Nephron progenitor cell (in vitro differentiated cells): ENCODE data around the gene ZHX3.

ENCODE experiments used
- DNase-seq: peaks from one replicate; pipeline ENCODE4 v3.0.0; 2021
- H3K27ac Mint-ChIP-seq: 2 replicates; pipeline ENCODE4 v1.8.0; 2021; ENCODE audit warnings: mild to moderate bottlenecking, moderate library complexity, mixed read lengths
- H3K27me3 Mint-ChIP-seq: 2 replicates; pipeline ENCODE4 v1.8.0; 2021; ENCODE audit warnings: mild to moderate bottlenecking, low read depth, mixed read lengths; ENCODE audit not compliant: poor library complexity
- H3K36me3 Mint-ChIP-seq: 2 replicates; pipeline ENCODE4 v1.8.0; 2021; ENCODE audit warnings: low read depth, mixed read lengths
- H3K4me1 Mint-ChIP-seq: 2 replicates; pipeline ENCODE4 v1.8.0; 2021; ENCODE audit warnings: mixed read lengths
- H3K4me3 Mint-ChIP-seq: 2 replicates; pipeline ENCODE4 v1.8.0; 2021; ENCODE audit warnings: mild to moderate bottlenecking, moderate library complexity, mixed read lengths
- H3K9me3 Mint-ChIP-seq: 2 replicates; pipeline ENCODE4 v1.8.0; 2021; ENCODE audit warnings: mild to moderate bottlenecking, moderate library complexity, mixed read lengths
- CTCF ChIP-seq: fragments of 200-600 bp; sonication (generic); IDR thresholded peaks from 2 replicates; pipeline ENCODE4 v1.5.0; 2021; ENCODE audit warnings: antibody characterized with exemption

ZHX3 gene

DNA sequence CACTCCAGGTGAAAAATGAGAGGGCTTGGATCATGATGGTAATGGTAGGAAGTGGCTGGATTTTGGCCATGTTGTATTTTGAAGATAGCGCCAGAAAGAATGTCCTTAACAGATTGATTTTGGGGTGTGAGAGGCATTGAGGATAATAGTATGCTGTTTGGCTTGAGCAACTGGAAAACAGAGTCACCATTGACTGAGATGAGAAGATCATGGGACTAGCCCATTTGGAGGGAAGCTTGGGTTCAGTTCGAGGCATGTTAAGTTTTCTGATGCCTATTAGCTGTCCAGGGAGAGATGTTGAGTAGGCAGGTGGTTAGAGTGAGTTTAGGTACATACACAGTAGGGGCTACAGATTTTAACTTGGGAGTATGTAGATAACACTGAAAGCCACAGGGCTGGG, 156.8 kb downstream of the ZHX3 start:
- no peak for DNase-seq
- peak overlapping the region; percentile 75 for H3K27ac Mint-ChIP-seq
- no peaks in the 10 kb centered on the region for H3K9me3 Mint-ChIP-seq
- peaks cover 42% of the 10 kb centered on the region for H3K36me3 Mint-ChIP-seq
- no peak for TF ChIP-seq CTCF
- no peaks in the 10 kb centered on the region for H3K27me3 Mint-ChIP-seq
- no peak overlapping the region for H3K4me3 Mint-ChIP-seq
- peaks cover 28% of the 10 kb centered on the region for H3K4me1 Mint-ChIP-seq

- TF ChIP-seq CTCF: no peak
- Mint-ChIP-seq H3K27ac (peak overlapping the region; percentile 43), H3K4me3 (no peak overlapping the region), H3K36me3 (peaks cover 35% of the 10 kb centered on the region), H3K27me3 (no peaks in the 10 kb centered on the region), H3K4me1 (peaks cover 39% of the 10 kb centered on the region), H3K9me3 (no peaks in the 10 kb centered on the region)
- DNase-seq: no peak
These were observed 158.0 kb downstream of the ZHX3 start for GRCh38 chr20:41159547-41159946.

- Mint-ChIP-seq H3K27me3 (no peaks in the 10 kb centered on the region), H3K9me3 (no peaks in the 10 kb centered on the region), H3K27ac (peak overlapping the region; percentile 97), H3K4me3 (no peak overlapping the region), H3K4me1 (peaks cover 50% of the 10 kb centered on the region), H3K36me3 (peaks cover 21% of the 10 kb centered on the region)
- DNase-seq: no peak
- TF ChIP-seq CTCF: no peak
These were observed 159.4 kb downstream of the ZHX3 start for GRCh38 chr20:41158082-41158625.

DNA sequence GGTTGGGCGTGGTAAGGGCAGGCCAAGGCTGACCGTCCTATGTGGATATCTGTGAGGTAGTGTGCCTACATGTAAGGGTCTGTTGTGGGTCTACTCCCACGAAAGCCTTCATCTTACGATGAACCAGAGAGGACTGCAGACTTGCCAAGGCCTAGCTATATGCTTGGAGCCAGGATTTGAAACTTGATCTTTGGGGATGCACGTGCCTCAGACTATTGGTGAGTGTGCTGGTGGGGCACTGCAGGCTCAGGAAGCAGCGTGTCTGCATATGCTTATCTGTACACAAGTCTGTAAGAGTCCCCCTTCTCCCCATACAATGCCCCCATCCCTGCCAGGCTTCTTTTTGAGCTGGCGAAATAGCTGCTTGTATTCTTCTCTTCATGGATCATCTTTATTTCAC, 162.3 kb downstream of the ZHX3 start:
- H3K9me3 Mint-ChIP-seq: no peaks in the 10 kb centered on the region
- no peak overlapping the region for H3K4me3 Mint-ChIP-seq
- TF ChIP-seq CTCF: no peak
- no peak for DNase-seq
- H3K27me3 Mint-ChIP-seq: peaks cover 4% of the 10 kb centered on the region
- peaks cover 68% of the 10 kb centered on the region for H3K4me1 Mint-ChIP-seq
- peak overlapping the region; percentile 69 for H3K27ac Mint-ChIP-seq
- peaks cover 26% of the 10 kb centered on the region for H3K36me3 Mint-ChIP-seq

DNA sequence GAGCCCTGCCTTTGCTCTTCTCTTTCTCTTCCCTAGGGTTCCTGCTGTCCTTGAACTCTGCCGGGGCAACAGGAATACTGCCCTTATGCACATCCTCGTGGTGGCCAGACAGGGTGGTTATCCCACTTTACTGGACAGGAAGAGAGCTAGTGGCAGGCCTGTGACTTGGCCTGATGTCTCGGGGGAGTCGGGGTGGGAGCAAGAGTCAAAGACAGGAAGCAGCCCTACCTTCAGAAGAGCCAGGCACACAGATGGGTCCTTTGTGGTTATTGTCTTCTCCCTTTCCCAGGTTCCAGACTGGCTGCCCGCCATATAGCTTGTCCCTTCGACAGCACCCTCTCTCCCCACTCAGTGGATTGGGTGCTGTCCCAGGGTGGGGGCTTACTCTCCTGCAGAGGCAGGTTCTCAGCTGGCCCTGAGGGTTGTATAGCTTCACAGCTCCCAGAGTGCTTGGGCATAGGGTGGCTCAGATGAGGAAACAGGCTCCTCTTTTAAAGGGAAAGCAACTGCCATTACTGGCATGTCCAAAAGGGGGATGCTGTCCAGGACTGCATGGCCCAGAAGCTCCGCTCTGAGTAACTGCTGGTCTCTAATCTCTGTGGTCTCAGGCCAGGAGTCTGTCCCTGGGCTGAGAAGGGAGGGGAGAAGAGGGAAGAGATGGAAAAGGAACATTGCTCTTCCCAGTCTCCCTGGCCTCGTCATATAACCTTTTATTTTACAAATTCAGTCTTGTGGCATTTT, 162.9 kb downstream of the ZHX3 start:
- peaks cover 4% of the 10 kb centered on the region for H3K27me3 Mint-ChIP-seq
- H3K9me3 Mint-ChIP-seq: no peaks in the 10 kb centered on the region
- H3K4me3 Mint-ChIP-seq: no peak overlapping the region
- peaks cover 69% of the 10 kb centered on the region for H3K4me1 Mint-ChIP-seq
- TF ChIP-seq CTCF: no peak
- H3K36me3 Mint-ChIP-seq: peaks cover 21% of the 10 kb centered on the region
- H3K27ac Mint-ChIP-seq: peak overlapping the region; percentile 94
- DNase-seq: no peak
